Astrocyte (in vitro differentiated cells and primary cell): Measurements from ENCODE around the gene ISLR.

Experiments used
- EZH2 ChIP-seq: IDR thresholded peaks from 2 replicates; pipeline ENCODE4 v1.6.1; 2012; ENCODE audit warnings: mild to moderate bottlenecking, low read length, inconsistent platforms; ENCODE audit not compliant: insufficient read depth
- TF ChIP-seq, protein P1 (sequence below): IDR thresholded peaks from 2 replicates; pipeline ENCODE4 v1.5.1; 2011; ENCODE audit warnings: low read depth, mild to moderate bottlenecking, inconsistent platforms, low read length, moderate library complexity; ENCODE audit not compliant: insufficient read depth

DNA sequence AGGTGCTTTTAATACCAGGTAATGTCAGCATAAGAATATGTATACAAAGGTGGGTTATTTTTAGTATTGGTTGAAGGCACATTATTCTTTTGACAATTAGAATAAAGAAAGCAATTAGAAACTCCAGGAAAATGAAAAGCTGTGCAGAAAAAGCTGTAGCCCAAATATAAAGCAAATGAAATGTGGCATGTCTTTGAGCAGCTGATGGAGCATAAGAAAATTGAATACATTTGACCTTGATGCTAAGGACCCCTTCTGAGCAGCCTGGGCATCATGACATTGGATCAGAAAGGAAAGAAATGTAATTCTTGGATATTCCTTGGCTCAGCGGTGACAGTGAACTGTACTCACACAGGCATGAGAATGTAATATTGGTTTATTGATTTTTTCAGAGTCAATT lies 8.0 kb upstream of the ISLR start:
- TF ChIP-seq, protein P1, sequence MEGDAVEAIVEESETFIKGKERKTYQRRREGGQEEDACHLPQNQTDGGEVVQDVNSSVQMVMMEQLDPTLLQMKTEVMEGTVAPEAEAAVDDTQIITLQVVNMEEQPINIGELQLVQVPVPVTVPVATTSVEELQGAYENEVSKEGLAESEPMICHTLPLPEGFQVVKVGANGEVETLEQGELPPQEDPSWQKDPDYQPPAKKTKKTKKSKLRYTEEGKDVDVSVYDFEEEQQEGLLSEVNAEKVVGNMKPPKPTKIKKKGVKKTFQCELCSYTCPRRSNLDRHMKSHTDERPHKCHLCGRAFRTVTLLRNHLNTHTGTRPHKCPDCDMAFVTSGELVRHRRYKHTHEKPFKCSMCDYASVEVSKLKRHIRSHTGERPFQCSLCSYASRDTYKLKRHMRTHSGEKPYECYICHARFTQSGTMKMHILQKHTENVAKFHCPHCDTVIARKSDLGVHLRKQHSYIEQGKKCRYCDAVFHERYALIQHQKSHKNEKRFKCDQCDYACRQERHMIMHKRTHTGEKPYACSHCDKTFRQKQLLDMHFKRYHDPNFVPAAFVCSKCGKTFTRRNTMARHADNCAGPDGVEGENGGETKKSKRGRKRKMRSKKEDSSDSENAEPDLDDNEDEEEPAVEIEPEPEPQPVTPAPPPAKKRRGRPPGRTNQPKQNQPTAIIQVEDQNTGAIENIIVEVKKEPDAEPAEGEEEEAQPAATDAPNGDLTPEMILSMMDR: no peak
- TF ChIP-seq EZH2: no peak
